Raji (cell line): Measurements from ENCODE around the gene CCDC197.

Experiments
- POLR2A ChIP-seq: IDR thresholded peaks from 2 replicates; pipeline ENCODE4 v1.6.1; 2011; ENCODE audit warnings: low read depth, low read length, control low read depth; ENCODE audit not compliant: insufficient read depth

Gene CCDC197

GRCh38 chr14:93981316-93982229, 15.5 kb upstream of the CCDC197 start:
- no peak for TF ChIP-seq POLR2A

GRCh38 chr14:93982230-93983007, 14.7 kb upstream of the CCDC197 start:
- no peak for TF ChIP-seq POLR2A

GRCh38 chr14:93984070-93984469, 13.0 kb upstream of the CCDC197 start:
- TF ChIP-seq POLR2A, result no peak

- TF ChIP-seq POLR2A, result no peak
Measured at GRCh38 chr14:93984987-93985410, 12.1 kb upstream of the CCDC197 start.

- no peak for TF ChIP-seq POLR2A
Measured at GRCh38 chr14:93986955-93987354, 10.1 kb upstream of the CCDC197 start.

GRCh38 chr14:93987376-93987775, 9.7 kb upstream of the CCDC197 start:
- no peak for TF ChIP-seq POLR2A

GRCh38 chr14:93987815-93988476, 9.2 kb upstream of the CCDC197 start:
- no peak for TF ChIP-seq POLR2A

GRCh38 chr14:93989939-93990338, 7.2 kb upstream of the CCDC197 start:
- TF ChIP-seq POLR2A, result no peak

- TF ChIP-seq POLR2A, result no peak
Measured at GRCh38 chr14:93991212-93991611, 5.9 kb upstream of the CCDC197 start.

- no peak for TF ChIP-seq POLR2A
Measured at GRCh38 chr14:93991649-93992048, 5.5 kb upstream of the CCDC197 start.

- TF ChIP-seq POLR2A, result no peak
Measured at GRCh38 chr14:93993382-93993781, 3.7 kb upstream of the CCDC197 start.

GRCh38 chr14:93994919-93995682, 2.0 kb upstream of the CCDC197 start:
- no peak for TF ChIP-seq POLR2A

GRCh38 chr14:93996130-93996695, 888 bp upstream of the CCDC197 start:
- TF ChIP-seq POLR2A, result no peak
